ENCODE results near the gene BCAN.

Gene BCAN

GRCh38 chr1:156682166-156682890 is 40.4 kb downstream of the BCAN start:
- Histone ChIP-seq H4K20me1 (no peaks in the 10 kb centered on the region), H3K9me3 (no peaks in the 10 kb centered on the region), H3K36me3 (no peaks in the 10 kb centered on the region), H3K4me2 (peak overlapping the region; percentile 88), H3K4me1 (peaks cover 52% of the 10 kb centered on the region), H3K4me3 (no peak overlapping the region; the same call in 1 of the 2 replicates), H3K27me3 (peaks cover 41% of the 10 kb centered on the region), H3K27ac (no peak overlapping the region; the same call in 1 of the 2 replicates), H3K9ac (no peak overlapping the region)
- TF ChIP-seq Cebpa-rat (IDR thresholded peaks at IDR 0.05): no peak

GRCh38 chr1:156684227-156684782 is 42.4 kb downstream of the BCAN start:
- H3K36me3 ChIP-seq: no peaks in the 10 kb centered on the region
- H3K9me3 ChIP-seq: no peaks in the 10 kb centered on the region
- no peak overlapping the region for H3K4me3 ChIP-seq
- peaks cover 52% of the 10 kb centered on the region for H3K4me1 ChIP-seq
- no peak for TF ChIP-seq Cebpa-rat (IDR thresholded peaks at IDR 0.05)
- H3K27ac ChIP-seq: no peak overlapping the region
- H3K4me2 ChIP-seq: peak overlapping the region; percentile 88
- no peak overlapping the region for H3K9ac ChIP-seq
- no peaks in the 10 kb centered on the region for H4K20me1 ChIP-seq
- H3K27me3 ChIP-seq: peaks cover 21% of the 10 kb centered on the region

DNA sequence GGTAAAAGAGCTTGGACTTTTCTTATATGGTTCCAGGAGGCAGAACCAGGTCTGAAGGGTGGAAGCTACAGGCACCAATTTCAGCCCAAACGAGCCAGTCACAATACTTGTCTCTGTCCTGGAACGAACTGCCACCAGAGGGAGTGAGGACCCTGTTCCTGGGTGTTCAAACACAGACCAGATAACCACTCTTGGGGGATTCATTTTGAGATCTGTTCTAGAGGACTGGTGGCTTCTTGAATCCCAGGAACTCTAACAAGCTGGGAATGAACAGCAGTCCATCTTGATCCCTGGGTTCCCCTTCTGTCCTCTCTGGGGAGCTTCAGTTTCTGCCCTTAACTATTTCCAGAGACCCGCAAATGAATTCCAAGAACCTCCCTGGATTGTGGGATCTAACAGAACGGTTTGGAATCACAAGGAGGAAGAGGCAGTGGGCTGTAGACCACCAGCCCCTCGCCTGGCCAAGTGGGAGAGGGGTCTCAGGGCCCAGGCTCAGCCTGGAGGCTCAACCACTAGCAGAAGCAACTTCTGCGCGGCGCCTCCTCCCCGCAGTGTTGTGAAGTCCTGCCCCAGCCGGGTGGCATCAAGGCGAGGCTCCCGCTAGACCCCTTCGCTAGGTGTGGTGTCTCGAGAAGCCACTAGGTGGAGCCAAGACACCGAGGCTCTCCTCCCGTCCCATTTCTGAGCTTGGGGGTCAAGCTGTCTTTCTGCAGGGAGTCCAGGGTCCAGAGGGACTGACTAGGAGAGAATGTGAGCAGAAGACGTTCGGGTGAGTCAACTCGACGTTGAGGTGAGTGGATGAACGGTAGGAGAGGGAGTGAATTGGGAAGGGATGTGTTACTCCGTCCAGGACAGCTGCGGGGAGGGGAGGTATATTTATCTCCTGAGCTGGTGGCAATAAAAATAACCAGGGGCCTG is 47.4 kb downstream of the BCAN start:
- Histone ChIP-seq H3K27ac (no peak overlapping the region), H3K9me3 (no peaks in the 10 kb centered on the region), H3K4me1 (peaks cover 65% of the 10 kb centered on the region), H4K20me1 (no peaks in the 10 kb centered on the region), H3K36me3 (no peaks in the 10 kb centered on the region), H3K4me2 (peak overlapping the region; percentile 78), H3K9ac (no peak overlapping the region; the same call in 1 of the 2 replicates), H3K27me3 (peaks cover 44% of the 10 kb centered on the region), H3K4me3 (no peak overlapping the region)
- TF ChIP-seq Cebpa-rat (IDR thresholded peaks at IDR 0.05): no peak

- H3K4me1 ChIP-seq: peaks cover 65% of the 10 kb centered on the region
- peak overlapping the region; percentile 78 for H3K4me2 ChIP-seq
- H3K27me3 ChIP-seq: peaks cover 44% of the 10 kb centered on the region
- H3K27ac ChIP-seq: no peak overlapping the region
- no peaks in the 10 kb centered on the region for H4K20me1 ChIP-seq
- no peak for TF ChIP-seq Cebpa-rat (IDR thresholded peaks at IDR 0.05)
- no peak overlapping the region for H3K4me3 ChIP-seq
- no peak overlapping the region for H3K9ac ChIP-seq
- no peaks in the 10 kb centered on the region for H3K36me3 ChIP-seq
- no peaks in the 10 kb centered on the region for H3K9me3 ChIP-seq
Measured at GRCh38 chr1:156689953-156690674, 48.2 kb downstream of the BCAN start.

DNA sequence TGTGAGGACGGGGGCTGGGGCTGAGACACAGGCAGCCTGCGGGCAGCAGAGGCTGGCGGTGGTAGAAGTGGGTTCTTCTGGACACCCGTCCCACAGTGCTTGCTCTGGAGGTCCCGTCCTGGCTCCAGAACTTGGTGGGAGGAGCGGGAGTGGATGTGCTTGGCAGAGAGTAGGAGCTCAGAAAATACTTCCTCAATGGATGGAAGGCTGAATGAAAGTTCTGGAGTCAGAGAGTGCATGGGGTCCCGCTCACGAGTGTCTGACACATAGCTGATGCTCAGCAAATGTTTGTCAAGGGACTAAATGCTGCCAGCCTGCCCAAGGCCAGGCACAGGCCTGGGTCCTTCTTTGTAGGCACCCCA is 48.7 kb downstream of the BCAN start:
- Histone ChIP-seq H3K4me1 (peaks cover 65% of the 10 kb centered on the region), H3K9ac (no peak overlapping the region), H3K27me3 (peaks cover 44% of the 10 kb centered on the region), H4K20me1 (no peaks in the 10 kb centered on the region), H3K9me3 (no peaks in the 10 kb centered on the region), H3K4me2 (0 out of 2 replicates have a peak overlapping the region, but pooled peaks have one; percentile 78), H3K36me3 (no peaks in the 10 kb centered on the region), H3K4me3 (no peak overlapping the region), H3K27ac (no peak overlapping the region)
- TF ChIP-seq Cebpa-rat (IDR thresholded peaks at IDR 0.05): no peak

- H3K4me2 ChIP-seq: peak overlapping the region; percentile 78; the same call in 1 of the 2 replicates
- H3K36me3 ChIP-seq: no peaks in the 10 kb centered on the region
- peaks cover 65% of the 10 kb centered on the region for H3K4me1 ChIP-seq
- H3K27ac ChIP-seq: no peak overlapping the region
- no peak overlapping the region for H3K4me3 ChIP-seq
- no peak overlapping the region for H3K9ac ChIP-seq
- peaks cover 44% of the 10 kb centered on the region for H3K27me3 ChIP-seq
- no peaks in the 10 kb centered on the region for H4K20me1 ChIP-seq
- no peaks in the 10 kb centered on the region for H3K9me3 ChIP-seq
- TF ChIP-seq Cebpa-rat (IDR thresholded peaks at IDR 0.05): no peak
Measured at GRCh38 chr1:156691191-156691590, 49.3 kb downstream of the BCAN start.

DNA sequence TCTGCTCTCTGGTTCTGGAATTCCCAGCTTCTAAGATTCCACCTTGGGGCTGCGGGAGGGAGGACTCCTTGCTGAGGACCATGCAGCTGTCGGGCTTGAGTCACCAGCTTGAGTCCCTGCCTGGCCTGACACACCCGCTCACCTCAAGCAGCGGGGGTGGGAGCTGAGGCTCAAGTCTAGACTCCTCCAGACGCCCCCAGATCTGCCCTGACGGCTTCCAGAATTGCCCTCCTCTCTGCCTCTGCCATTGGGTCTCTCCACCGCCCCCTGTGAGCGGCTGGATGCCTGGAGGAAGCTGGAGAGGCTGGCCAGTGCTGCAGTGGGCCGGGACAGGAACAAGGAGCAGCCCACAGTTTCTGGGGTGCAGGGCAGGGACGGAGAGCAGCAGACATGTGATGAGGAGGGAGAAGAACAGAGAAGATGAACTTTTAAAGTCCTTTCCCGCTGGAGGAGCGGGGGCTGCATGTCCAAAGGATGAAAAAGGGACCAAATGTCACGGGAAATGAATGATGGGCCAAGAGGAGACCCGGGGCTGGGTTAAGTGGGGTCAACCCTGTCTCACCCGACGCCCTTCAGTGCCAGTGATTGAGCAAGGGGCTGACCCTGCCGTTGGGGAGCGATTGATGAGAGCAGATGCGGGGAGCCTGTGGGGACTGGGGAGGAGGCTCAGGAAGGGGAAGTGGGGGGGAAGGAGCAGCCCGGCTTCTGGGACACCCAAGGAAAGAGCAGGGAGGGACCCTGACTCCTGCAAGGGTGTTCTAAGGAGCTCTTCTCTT is 49.9 kb downstream of the BCAN start:
- H3K36me3 ChIP-seq: no peaks in the 10 kb centered on the region
- peak overlapping the region; percentile 78 for H3K4me2 ChIP-seq
- H4K20me1 ChIP-seq: no peaks in the 10 kb centered on the region
- no peak overlapping the region for H3K9ac ChIP-seq
- H3K9me3 ChIP-seq: no peaks in the 10 kb centered on the region
- H3K27me3 ChIP-seq: peaks cover 44% of the 10 kb centered on the region
- peaks cover 71% of the 10 kb centered on the region for H3K4me1 ChIP-seq
- H3K4me3 ChIP-seq: peak overlapping the region; percentile 8; the same call in 1 of the 2 replicates
- TF ChIP-seq Cebpa-rat (IDR thresholded peaks at IDR 0.05): no peak
- H3K27ac ChIP-seq: no peak overlapping the region

GRCh38 chr1:156692441-156692924 is 50.6 kb downstream of the BCAN start:
- Histone ChIP-seq H3K9me3 (no peaks in the 10 kb centered on the region), H3K4me1 (peaks cover 74% of the 10 kb centered on the region), H3K27ac (0 out of 2 replicates have a peak overlapping the region, but pooled peaks have one; percentile 18), H3K4me2 (peak overlapping the region; percentile 78), H3K36me3 (no peaks in the 10 kb centered on the region), H3K9ac (no peak overlapping the region), H3K4me3 (peak overlapping the region; percentile 42; the same call in 1 of the 2 replicates), H3K27me3 (peaks cover 44% of the 10 kb centered on the region), H4K20me1 (no peaks in the 10 kb centered on the region)
- TF ChIP-seq Cebpa-rat (IDR thresholded peaks at IDR 0.05): no peak
